Upper lobe of left lung (tissue), 6 donors: Measurements from ENCODE around the gene HS6ST2. TPM values are rescaled to one million over a fixed set of nuclear protein-coding genes. Genes with fewer than 3 reads are reported as not detected.

Experiments
- ATAC-seq, 2 donors: fragments of 200-7000 bp; cut with Tn5 transposase; one replicate each; pipeline ENCODE4 v1.9.1; 2022; ENCODE audit warnings: mild to moderate bottlenecking in 2 of 2, moderate library complexity in 2 of 2; ENCODE audit not compliant: low FRiP score in 2 of 2
- DNase-seq, 2 donors: peaks; one replicate each; pipeline ENCODE4 v3.0.0-alpha.2; 2019 to 2020
- H3K27ac ChIP-seq, 4 donors: fragments of 200-600 bp; sonication (generic); one replicate each; pipeline ENCODE4 v1.5.1; 2016 to 2019
- H3K27me3 ChIP-seq, 4 donors: fragments of 200-600 bp; sonication (generic); one replicate each; pipeline ENCODE4 v1.5.1; 2017 to 2019
- H3K36me3 ChIP-seq, 4 donors: fragments of 200-600 bp; sonication (generic); one replicate each; pipeline ENCODE4 v1.5.1; 2016 to 2019
- H3K4me1 ChIP-seq, 4 donors: fragments of 200-600 bp; sonication (generic); one replicate each; pipeline ENCODE4 v1.5.1; 2018 to 2019
- H3K4me3 ChIP-seq, 4 donors: fragments of 200-600 bp; sonication (generic); one replicate each; pipeline ENCODE4 v1.5.1; 2017 to 2019; ENCODE audit warnings: mild to moderate bottlenecking in 2 of 4, moderate library complexity in 1 of 4
- H3K9me3 ChIP-seq, 4 donors: fragments of 200-600 bp; sonication (generic); one replicate each; pipeline ENCODE4 v1.5.1; 2018 to 2019
- EP300 ChIP-seq, 4 donors: sonication (generic); formaldehyde crosslinking; IDR thresholded peaks; one replicate each; pipeline ENCODE4 v1.5.1; 2017; ENCODE audit warnings: antibody characterized with exemption in 4 of 4, control low read depth in 2 of 4
- POLR2A ChIP-seq, 4 donors: fragments of 450-650 bp; IDR thresholded peaks; one replicate each; pipeline ENCODE4 v1.5.1; 2016 to 2017; ENCODE audit warnings: antibody characterized with exemption in 4 of 4, mild to moderate bottlenecking in 2 of 4
- POLR2AphosphoS5 ChIP-seq, 2 donors: sonication (generic); formaldehyde crosslinking; IDR thresholded peaks; one replicate each; pipeline ENCODE4 v1.5.1; 2017; ENCODE audit warnings: antibody characterized with exemption in 2 of 2
- WGBS, 2 donors: methylation state at CpG; one replicate each; pipeline ENCODE4 v1.1.5; 2017 to 2018; 5-methylcytosine and 5-hydroxymethylcytosine counted together
- total RNA-seq, 6 donors: library from RNA; depleted of rRNA in 4 of 6; stranded (reverse); fragments of >200 nt in 4 of 6; gene quantifications; one replicate each; pipeline versions ENCODE4 v1.1.0 to v1.2.1, GENCODE V29; 2016 to 2021
- TF ChIP-seq, protein P1 (sequence below), 6 experiments: fragments of 450-650 bp in 4 of 6; fragments of 200-600 bp in 2 of 6; sonication (generic) in 2 of 6; IDR thresholded peaks; one replicate each; pipeline ENCODE4 v1.5.1; 2016 to 2019; ENCODE audit warnings: antibody characterized with exemption in 6 of 6
- donor health status: DM: no; HTN: no; CAD: no; lungs with moderate emphysema.
- donor health status: DM: no; HTN: yes; CAD: no; lungs with severe emphysema.

The HS6ST2 gene
- total RNA-seq, 6 donors from 2014 or later: 0.30 to 2.5 (median 1.2) TPM

DNA sequence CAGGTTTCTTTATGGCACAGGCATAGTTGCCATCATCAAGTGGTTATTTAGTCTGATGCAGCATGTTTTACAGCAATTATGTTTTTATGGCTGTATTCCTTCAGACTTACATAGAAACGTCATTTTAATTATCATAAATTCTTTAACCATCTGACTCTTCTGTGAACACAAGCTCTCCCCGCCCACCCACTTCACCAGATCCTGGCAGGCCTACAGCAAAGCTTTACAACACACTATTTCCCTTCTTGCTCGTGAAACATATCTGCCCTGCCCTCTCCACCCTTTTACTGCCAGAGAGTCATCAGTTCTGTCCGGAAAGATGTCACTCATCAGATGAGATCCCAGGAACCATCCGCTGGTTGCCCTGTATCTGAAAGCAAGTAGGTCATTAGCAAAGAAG is 120.5 kb downstream of the HS6ST2 start:
- H3K27me3 ChIP-seq: no peaks in the 10 kb centered on the region
- TF ChIP-seq, protein P1, sequence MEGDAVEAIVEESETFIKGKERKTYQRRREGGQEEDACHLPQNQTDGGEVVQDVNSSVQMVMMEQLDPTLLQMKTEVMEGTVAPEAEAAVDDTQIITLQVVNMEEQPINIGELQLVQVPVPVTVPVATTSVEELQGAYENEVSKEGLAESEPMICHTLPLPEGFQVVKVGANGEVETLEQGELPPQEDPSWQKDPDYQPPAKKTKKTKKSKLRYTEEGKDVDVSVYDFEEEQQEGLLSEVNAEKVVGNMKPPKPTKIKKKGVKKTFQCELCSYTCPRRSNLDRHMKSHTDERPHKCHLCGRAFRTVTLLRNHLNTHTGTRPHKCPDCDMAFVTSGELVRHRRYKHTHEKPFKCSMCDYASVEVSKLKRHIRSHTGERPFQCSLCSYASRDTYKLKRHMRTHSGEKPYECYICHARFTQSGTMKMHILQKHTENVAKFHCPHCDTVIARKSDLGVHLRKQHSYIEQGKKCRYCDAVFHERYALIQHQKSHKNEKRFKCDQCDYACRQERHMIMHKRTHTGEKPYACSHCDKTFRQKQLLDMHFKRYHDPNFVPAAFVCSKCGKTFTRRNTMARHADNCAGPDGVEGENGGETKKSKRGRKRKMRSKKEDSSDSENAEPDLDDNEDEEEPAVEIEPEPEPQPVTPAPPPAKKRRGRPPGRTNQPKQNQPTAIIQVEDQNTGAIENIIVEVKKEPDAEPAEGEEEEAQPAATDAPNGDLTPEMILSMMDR (IDR thresholded peaks at IDR 0.05): no peak
- H3K9me3 ChIP-seq: no peaks in the 10 kb centered on the region
- WGBS, 2 donors: 60 to 74% methylated on average over 3 to 5 of the region's 5 CpGs
- no peak for ATAC-seq
- no peak for DNase-seq
- no peaks in the 10 kb centered on the region for H3K4me1 ChIP-seq
- no peak overlapping the region for H3K27ac ChIP-seq
- no peak overlapping the region for H3K4me3 ChIP-seq
- no peaks in the 10 kb centered on the region for H3K36me3 ChIP-seq

DNA sequence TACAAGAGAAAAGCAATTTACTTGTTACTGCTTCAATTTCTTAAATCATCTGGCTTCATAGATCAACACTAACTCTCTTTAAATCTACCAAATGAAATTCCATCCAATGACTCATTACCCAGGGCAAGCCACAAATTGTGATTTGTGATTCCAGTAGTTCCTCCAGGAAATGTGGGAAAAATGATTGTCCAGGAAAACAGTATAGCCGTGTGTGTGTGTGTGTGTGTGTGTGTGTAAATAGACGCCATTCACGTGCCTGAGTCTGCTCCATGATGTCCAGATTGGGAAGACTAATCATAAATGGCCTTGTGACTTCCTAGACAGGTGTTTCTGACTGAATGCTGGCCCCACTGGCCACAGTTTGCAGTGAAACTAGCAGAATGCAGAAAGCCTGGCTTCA is 121.3 kb downstream of the HS6ST2 start:
- Histone ChIP-seq H3K9me3 (no peaks in the 10 kb centered on the region), H3K4me1 (no peaks in the 10 kb centered on the region), H3K27ac (no peak overlapping the region), H3K36me3 (no peaks in the 10 kb centered on the region), H3K27me3 (no peaks in the 10 kb centered on the region), H3K4me3 (no peak overlapping the region)
- ATAC-seq (no peak), DNase-seq (no peak)
- TF ChIP-seq POLR2A (IDR thresholded peaks at IDR 0.05) (no peak), POLR2AphosphoS5 (IDR thresholded peaks at IDR 0.05) (no peak), EP300 (IDR thresholded peaks at IDR 0.05) (no peak)
- TF ChIP-seq, protein P1 (IDR thresholded peaks at IDR 0.05): no peak
- WGBS, 2 donors: 46 to 55% methylated on average over 3 of the region's 3 CpGs

DNA sequence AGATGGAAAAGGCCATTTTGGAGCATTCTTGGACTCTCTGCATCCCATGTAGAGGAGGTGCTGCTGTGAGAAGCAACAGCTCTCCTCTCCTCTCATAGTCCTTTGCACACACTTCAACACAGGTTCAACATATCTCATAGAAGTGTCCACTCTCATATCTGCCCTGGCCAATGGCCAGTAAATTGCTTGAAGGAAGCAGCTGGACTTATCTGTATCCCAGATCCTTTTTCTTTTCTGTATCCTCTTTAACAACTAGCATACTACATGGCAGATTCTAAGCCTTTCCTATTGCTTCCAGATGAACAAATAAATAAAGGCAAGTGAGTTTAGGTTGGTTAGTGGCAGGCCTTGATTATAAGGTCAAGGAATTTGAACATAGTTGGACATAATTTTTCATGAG is 122.0 kb downstream of the HS6ST2 start:
- Histone ChIP-seq H3K9me3 (no peaks in the 10 kb centered on the region), H3K4me1 (no peaks in the 10 kb centered on the region), H3K27me3 (no peaks in the 10 kb centered on the region), H3K27ac (no peak overlapping the region), H3K4me3 (no peak overlapping the region), H3K36me3 (no peaks in the 10 kb centered on the region)
- DNase-seq (no peak), ATAC-seq (no peak)
- TF ChIP-seq POLR2AphosphoS5 (IDR thresholded peaks at IDR 0.05) (no peak), EP300 (IDR thresholded peaks at IDR 0.05) (no peak), POLR2A (IDR thresholded peaks at IDR 0.05) (no peak)
- TF ChIP-seq, protein P1 (IDR thresholded peaks at IDR 0.05): no peak

DNA sequence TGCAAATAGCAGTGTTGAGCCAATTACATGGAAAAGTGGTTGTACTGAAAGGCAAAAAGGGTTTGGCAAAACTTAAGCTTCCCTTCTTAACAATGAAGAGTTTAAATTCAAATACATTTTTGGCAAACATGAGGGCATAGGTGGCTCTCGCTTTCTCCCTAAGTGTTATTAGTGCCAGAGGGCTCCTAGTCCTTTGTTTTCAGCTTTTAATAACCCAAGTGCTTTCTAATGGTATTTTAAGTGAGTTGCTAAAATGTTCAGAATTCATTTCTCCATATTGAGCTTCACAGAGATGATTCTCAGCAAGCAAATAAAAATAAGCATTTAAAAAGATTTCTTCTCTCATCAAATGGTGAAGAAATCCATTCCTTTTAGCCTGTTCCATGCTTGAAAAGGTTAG is 123.7 kb downstream of the HS6ST2 start:
- TF ChIP-seq EP300 (IDR thresholded peaks at IDR 0.05) (no peak), POLR2A (IDR thresholded peaks at IDR 0.05) (no peak), POLR2AphosphoS5 (IDR thresholded peaks at IDR 0.05) (no peak)
- TF ChIP-seq, protein P1 (IDR thresholded peaks at IDR 0.05): no peak
- Histone ChIP-seq H3K27ac (no peak overlapping the region), H3K36me3 (no peaks in the 10 kb centered on the region), H3K27me3 (no peaks in the 10 kb centered on the region), H3K4me3 (no peak overlapping the region), H3K4me1 (no peaks in the 10 kb centered on the region), H3K9me3 (no peaks in the 10 kb centered on the region)
- no peak for DNase-seq
- WGBS, 2 donors: 39 to 79% methylated on average over 1 of the region's 1 CpG
- no peak for ATAC-seq

DNA sequence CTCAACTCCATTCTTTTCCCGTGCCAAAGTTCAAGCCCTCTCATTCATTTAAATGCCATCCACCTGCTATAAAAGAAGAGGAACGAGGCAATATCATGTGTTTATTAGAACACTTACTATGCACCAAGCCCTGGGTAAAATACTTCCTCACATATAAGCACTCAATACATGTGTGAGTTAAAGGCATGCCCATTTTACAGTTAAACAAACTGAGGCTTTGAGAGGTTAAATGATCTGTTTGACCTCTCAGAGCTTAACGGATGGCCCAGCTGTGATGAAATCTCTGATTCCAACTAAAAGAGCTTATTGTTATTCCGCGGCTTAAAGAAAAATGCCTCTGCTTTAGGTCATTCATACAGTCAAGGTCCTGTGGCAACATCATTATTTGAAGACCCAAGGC is 124.3 kb downstream of the HS6ST2 start:
- Histone ChIP-seq H3K36me3 (no peaks in the 10 kb centered on the region), H3K27me3 (no peaks in the 10 kb centered on the region), H3K4me3 (no peak overlapping the region), H3K27ac (no peak overlapping the region), H3K4me1 (no peaks in the 10 kb centered on the region), H3K9me3 (no peaks in the 10 kb centered on the region)
- TF ChIP-seq, protein P1 (IDR thresholded peaks at IDR 0.05): no peak
- TF ChIP-seq EP300 (IDR thresholded peaks at IDR 0.05) (no peak), POLR2AphosphoS5 (IDR thresholded peaks at IDR 0.05) (no peak), POLR2A (IDR thresholded peaks at IDR 0.05) (no peak)
- 64 to 75% methylated on average over 5 of the region's 5 CpGs for WGBS, 2 donors
- no peak for ATAC-seq
- DNase-seq: no peak
